GM18520 (cell line): Measurements from ENCODE around the gene ZNF594.
"Not testable (repeated sequence)": the region's sequence is repeated elsewhere in the genome, so short reads cannot be mapped to it uniquely, and the experiment has no call there.

ENCODE experiments used
- ATAC-seq: cut with Tn5 transposase; IDR thresholded peaks from one replicate; pipeline ENCODE4 v1.9.1; 2021; ENCODE audit not compliant: unreplicated experiment

ZNF594 gene

GRCh38 chr17:5203178-5203907 lies 11.7 kb upstream of the ZNF594 start:
- no peak for ATAC-seq

GRCh38 chr17:5201011-5201410 lies 9.3 kb upstream of the ZNF594 start:
- no peak for ATAC-seq

- ATAC-seq = no peak
These were observed 8.7 kb upstream of the ZNF594 start for GRCh38 chr17:5200360-5200759.

- ATAC-seq = no peak
These were observed 6.8 kb upstream of the ZNF594 start for GRCh38 chr17:5198472-5198871.

DNA sequence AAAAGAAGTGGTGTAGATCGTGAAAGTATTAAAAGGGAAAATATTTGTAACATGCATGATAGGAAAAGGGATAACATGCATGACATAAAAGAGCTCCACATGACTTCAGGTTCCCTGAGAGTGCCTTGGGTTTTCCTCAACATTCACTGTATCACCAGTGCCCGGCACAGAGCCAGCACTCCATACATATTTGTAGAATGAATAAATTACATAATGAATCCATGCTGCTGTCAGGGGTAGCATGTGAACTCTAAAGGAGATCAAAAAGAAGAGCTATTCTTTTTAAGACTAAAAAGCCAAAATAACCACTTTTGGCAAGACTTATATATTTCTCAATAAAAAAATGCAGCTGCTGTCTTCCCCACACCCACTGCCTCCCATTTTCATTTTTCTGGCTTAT lies 2.7 kb upstream of the ZNF594 start:
- no peak for ATAC-seq

GRCh38 chr17:5184288-5184687 lies 7.4 kb downstream of the ZNF594 start:
- ATAC-seq = no peak

DNA sequence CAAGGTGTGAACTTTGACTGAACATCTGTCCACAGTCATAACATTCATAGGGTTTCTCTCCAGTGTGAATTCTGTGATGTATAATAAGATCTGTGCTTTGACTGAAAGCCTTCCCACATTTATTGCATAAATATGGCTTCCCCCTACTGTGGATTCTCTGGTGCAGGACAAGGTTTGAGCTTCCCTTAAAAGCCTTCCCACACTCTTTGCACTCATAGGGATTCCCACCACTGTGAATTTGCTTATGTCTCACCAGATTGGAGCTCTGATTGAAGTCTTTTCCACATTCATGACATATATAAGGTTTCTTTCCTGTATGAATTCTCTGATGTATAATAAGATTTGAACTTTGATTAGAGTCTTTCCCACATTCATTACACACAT lies 8.3 kb downstream of the ZNF594 start:
- no peak for ATAC-seq

DNA sequence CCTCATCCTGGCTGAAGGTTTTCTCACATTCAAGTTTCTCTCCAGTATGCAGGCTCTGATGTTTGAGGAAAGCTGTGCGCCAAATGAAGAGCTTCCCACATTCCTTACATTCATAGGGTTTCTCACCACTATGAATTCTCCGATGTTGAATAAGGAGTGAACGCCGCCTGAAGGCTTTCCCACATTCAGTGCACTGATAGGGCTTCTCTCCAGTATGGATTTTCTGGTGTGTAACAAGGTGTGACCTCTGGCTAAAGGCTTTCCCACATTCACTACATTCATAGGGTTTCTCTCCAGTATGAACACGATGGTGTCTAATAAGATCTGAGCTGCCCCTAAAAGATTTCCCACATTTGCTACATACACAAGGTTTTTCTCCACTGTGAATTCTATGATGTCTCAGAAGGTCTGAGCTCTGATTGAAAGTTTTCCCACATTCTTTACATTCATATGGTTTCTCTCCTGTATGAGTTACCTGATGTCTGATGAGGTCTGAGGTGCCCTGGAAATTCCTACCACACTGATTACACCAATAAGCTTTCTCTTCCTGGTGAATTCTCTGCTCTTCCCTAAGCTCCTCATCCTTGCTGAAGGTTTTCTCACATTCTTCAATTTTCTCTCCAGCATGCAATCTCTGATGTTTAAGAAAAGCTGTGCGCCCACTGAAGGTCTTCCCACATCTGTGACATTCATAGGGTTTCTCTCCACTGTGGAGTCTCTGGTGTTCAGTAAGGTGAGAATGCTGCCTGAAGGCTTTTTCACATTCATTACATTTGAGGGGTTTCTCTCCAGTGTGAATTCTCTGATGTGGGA lies 8.9 kb downstream of the ZNF594 start:
- ATAC-seq = no peak

DNA sequence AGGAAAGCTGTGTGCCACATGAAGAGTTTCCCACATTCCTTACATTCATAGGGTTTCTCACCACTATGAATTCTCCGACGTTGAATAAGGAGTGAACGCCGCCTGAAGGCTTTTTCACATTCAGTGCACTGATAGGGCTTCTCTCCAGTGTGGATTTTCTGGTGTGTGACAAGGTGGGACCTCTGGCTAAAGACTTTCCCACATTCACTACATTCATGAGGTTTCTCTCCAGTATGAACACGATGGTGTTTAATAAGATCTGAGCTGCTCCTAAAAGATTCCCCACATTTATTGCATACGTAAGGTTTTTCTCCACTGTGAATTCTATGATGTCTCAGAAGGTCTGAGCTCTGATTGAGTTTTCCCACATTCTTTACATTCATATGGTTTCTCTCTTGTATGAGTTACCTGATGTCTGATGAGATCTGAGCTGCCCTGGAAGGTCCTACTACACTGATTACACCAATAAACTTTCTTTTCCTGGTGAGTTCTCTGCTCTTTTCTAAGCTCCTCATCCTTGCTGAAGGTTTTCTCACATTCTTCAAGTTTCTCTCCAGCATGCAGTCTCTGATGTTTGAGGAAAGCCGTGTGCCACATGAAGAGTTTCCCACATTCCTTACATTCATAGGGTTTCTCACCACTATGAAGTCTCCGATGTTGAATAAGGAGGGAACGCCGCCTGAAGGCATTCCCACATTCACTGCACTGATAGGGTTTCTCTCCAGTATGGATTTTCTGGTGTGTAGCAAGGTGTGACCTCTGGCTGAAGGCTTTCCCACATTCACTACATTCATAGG lies 10.0 kb downstream of the ZNF594 start:
- no peak for ATAC-seq

DNA sequence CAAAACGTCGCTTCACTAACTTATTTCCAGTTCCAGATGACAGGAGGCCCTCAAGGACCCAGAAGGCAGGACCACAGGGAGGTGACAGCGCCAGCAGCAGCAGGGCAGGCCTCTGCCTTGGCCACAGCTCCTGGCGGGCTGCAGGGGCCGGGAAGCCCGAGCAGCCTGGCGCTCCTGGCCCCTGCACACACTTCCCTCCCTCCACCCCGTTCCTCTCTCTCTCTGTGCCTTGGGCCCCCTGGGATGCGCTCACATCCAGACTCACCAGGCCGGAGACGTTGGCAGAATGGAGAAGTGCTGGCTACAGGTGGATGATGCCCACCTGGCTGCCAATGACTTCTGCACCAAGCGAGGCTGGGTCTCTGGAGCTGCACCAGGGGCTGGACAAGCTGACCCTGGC lies 12.7 kb downstream of the ZNF594 start:
- ATAC-seq = no peak

GRCh38 chr17:5175027-5175426 lies 16.6 kb downstream of the ZNF594 start:
- ATAC-seq = not testable (repeated sequence)

GRCh38 chr17:5165791-5166564 lies 25.7 kb downstream of the ZNF594 start:
- not testable (repeated sequence) for ATAC-seq

DNA sequence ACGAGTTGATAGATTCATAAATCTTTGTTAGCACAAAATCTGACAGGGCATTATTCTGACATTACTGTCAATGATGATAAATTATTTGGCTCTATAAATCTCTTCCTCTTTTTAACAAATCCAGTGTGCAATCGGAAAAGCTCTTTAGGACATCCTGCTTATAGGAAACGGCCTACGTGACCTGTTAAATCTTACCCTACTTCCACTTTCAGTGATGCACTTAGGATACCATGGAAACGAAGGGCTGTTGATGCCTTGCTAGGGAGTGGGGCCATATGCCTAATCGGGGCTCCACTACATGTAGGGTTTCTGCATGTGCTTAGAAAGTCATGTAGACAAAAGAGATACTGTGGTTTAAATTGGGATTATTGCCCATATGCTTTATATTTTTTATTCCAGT lies 27.2 kb downstream of the ZNF594 start:
- ATAC-seq = no peak

DNA sequence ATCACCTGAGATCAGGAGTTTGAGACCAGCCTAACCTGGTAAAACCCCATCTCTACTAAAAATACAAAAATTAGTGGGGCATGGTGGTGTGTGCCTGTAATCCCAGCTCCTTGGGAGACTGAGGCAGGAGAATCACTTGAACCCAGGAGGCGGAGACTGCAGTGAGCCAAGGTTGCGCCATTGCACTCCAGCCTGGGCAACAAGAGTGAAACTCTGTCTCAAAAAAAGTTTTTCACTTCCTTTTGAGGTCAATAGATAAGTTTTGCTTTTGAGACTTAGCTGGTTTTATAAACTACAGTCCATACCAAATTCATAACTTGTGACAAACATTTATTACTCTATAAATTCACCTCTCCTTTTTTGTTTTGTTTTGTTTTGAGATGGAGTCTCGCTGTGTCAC lies 29.9 kb downstream of the ZNF594 start:
- not testable (repeated sequence) for ATAC-seq

DNA sequence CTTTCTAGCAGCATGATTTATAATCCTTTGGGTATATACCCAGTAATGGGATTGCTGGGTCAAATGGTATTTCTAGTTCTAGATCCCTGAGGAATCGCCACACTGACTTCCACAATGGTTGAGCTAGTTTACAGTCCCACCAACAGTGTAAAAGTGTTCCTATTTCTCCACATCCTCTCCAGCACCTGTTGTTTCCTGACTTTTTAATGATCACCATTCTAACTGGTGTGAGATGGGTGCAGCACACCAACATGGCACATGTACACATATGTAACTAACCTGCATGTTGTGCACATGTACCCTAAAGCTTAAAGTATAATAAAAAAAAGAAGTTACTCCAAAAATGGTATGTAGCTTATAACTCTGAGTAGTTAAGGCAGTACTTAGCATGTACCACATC lies 31.0 kb downstream of the ZNF594 start:
- ATAC-seq = not testable (repeated sequence)

GRCh38 chr17:5146122-5146521 lies 45.5 kb downstream of the ZNF594 start:
- not testable (repeated sequence) for ATAC-seq

- not testable (repeated sequence) for ATAC-seq
These were observed 48.8 kb downstream of the ZNF594 start for GRCh38 chr17:5142877-5143276.

GRCh38 chr17:5139458-5139732 lies 52.3 kb downstream of the ZNF594 start:
- ATAC-seq = no peak

GRCh38 chr17:5138616-5139457 lies 52.8 kb downstream of the ZNF594 start:
- ATAC-seq = no peak

- ATAC-seq = not testable (repeated sequence)
These were observed 53.5 kb downstream of the ZNF594 start for GRCh38 chr17:5138198-5138544.
